Ovary (tissue), 3 donors: ENCODE results near the gene LAYN.

ENCODE experiments used
- POLR2A ChIP-seq: fragments of 450-650 bp; IDR thresholded peaks from one replicate; pipeline ENCODE4 v1.6.1; 2017; ENCODE audit warnings: antibody characterized with exemption, mild to moderate bottlenecking, moderate library complexity
- TF ChIP-seq, protein P1 (sequence below), 3 donors: fragments of 450-650 bp in 2 of 3; fragments of 200-600 bp in 1 of 3; IDR thresholded peaks; one replicate each; pipeline versions ENCODE4 v1.5.1 to v1.8.0; 2016 to 2022; ENCODE audit warnings: antibody characterized with exemption in 3 of 3, mild to moderate bottlenecking in 1 of 3
- donor health status: DM: no; HTN: no; CAD: no.

DNA sequence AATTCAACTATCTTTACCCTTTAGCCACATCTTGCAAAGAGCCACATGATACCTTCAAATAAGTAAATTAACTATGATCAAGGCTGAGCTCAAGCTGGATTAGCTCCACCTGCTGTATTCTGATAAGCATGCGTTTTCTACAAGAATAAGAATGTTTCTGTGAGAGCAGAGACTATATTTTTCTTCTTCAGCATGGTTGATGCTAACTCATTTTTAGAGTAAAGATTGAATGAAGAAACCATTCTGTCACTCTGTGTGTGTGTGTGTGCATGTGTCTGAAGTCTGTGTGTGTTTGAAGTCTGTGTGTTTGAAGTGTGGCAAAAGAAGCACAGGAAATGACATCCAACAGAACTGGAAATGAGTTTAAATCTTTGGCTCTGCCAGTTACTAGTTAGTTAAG, 12.0 kb upstream of the LAYN start:
- TF ChIP-seq, protein P1, sequence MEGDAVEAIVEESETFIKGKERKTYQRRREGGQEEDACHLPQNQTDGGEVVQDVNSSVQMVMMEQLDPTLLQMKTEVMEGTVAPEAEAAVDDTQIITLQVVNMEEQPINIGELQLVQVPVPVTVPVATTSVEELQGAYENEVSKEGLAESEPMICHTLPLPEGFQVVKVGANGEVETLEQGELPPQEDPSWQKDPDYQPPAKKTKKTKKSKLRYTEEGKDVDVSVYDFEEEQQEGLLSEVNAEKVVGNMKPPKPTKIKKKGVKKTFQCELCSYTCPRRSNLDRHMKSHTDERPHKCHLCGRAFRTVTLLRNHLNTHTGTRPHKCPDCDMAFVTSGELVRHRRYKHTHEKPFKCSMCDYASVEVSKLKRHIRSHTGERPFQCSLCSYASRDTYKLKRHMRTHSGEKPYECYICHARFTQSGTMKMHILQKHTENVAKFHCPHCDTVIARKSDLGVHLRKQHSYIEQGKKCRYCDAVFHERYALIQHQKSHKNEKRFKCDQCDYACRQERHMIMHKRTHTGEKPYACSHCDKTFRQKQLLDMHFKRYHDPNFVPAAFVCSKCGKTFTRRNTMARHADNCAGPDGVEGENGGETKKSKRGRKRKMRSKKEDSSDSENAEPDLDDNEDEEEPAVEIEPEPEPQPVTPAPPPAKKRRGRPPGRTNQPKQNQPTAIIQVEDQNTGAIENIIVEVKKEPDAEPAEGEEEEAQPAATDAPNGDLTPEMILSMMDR (IDR thresholded peaks at IDR 0.05) = no peak
- TF ChIP-seq POLR2A = no peak
